HG02588 (cell line): ENCODE data around the gene HSD17B1.

Experiments
- ATAC-seq: cut with Tn5 transposase; IDR thresholded peaks from one replicate; pipeline ENCODE4 v1.9.1; 2021; ENCODE audit warnings: mild to moderate bottlenecking, moderate library complexity; ENCODE audit not compliant: unreplicated experiment

Gene HSD17B1

GRCh38 chr17:42598905-42599304 lies 46.2 kb downstream of the HSD17B1 start:
- ATAC-seq, result no peak

GRCh38 chr17:42603318-42603717 lies 50.6 kb downstream of the HSD17B1 start:
- no peak for ATAC-seq
